Central memory CD8-positive, alpha-beta T cell (primary cell): Measurements from ENCODE around the gene TMEM163.

Source experiments
- ATAC-seq: fragments of 150-1000 bp; cut with Tn5 transposase; replicated peaks from 2 replicates; pipeline ENCODE4 v1.10.0; 2022; ENCODE audit warnings: mild to moderate bottlenecking, moderate FRiP score, moderate number of reproducible peaks; ENCODE audit not compliant: poor library complexity, severe bottlenecking; ENCODE audit errors: extremely low read depth
- DNase-seq, 2 donors: peaks; one replicate each; pipeline ENCODE4 v3.0.0; 2021; ENCODE audit warnings: low spot score in 2 of 2
- H3K27ac Mint-ChIP-seq: one replicate; pipeline ENCODE4 v1.8.0; 2022; ENCODE audit warnings: low read depth, mild to moderate bottlenecking, moderate library complexity, mixed read lengths
- H3K27me3 Mint-ChIP-seq: one replicate; pipeline ENCODE4 v1.8.0; 2022; ENCODE audit warnings: mixed read lengths
- H3K36me3 Mint-ChIP-seq: one replicate; pipeline ENCODE4 v1.8.0; 2022; ENCODE audit warnings: mild to moderate bottlenecking, moderate library complexity, mixed read lengths; ENCODE audit not compliant: insufficient read depth
- H3K4me1 Mint-ChIP-seq: one replicate; pipeline ENCODE4 v1.8.0; 2022; ENCODE audit warnings: mixed read lengths
- H3K4me3 Mint-ChIP-seq: one replicate; pipeline ENCODE4 v1.8.0; 2022; ENCODE audit warnings: mild to moderate bottlenecking, moderate library complexity, mixed read lengths
- H3K9me3 Mint-ChIP-seq: one replicate; pipeline ENCODE4 v1.8.0; 2022; ENCODE audit warnings: mixed read lengths

The TMEM163 gene

GRCh38 chr2:134539981-134540380 lies 178.8 kb downstream of the TMEM163 start:
- Mint-ChIP-seq H3K36me3 (peaks cover 2% of the 10 kb centered on the region), H3K27me3 (peaks cover 13% of the 10 kb centered on the region), H3K4me3 (no peak overlapping the region), H3K27ac (no peak overlapping the region), H3K4me1 (no peaks in the 10 kb centered on the region), H3K9me3 (no peaks in the 10 kb centered on the region)
- ATAC-seq (no peak), DNase-seq (no peak)

GRCh38 chr2:134537702-134538101 lies 181.1 kb downstream of the TMEM163 start:
- DNase-seq (no peak), ATAC-seq (no peak)
- Mint-ChIP-seq H3K27me3 (no peaks in the 10 kb centered on the region), H3K27ac (no peak overlapping the region), H3K4me3 (no peak overlapping the region), H3K9me3 (no peaks in the 10 kb centered on the region), H3K36me3 (peaks cover 2% of the 10 kb centered on the region), H3K4me1 (no peaks in the 10 kb centered on the region)

GRCh38 chr2:134537121-134537520 lies 181.7 kb downstream of the TMEM163 start:
- Mint-ChIP-seq H3K4me3 (no peak overlapping the region), H3K27me3 (no peaks in the 10 kb centered on the region), H3K9me3 (no peaks in the 10 kb centered on the region), H3K4me1 (no peaks in the 10 kb centered on the region), H3K36me3 (peaks cover 2% of the 10 kb centered on the region), H3K27ac (no peak overlapping the region)
- ATAC-seq (no peak), DNase-seq (no peak)

- H3K27me3 Mint-ChIP-seq: no peaks in the 10 kb centered on the region
- no peaks in the 10 kb centered on the region for H3K9me3 Mint-ChIP-seq
- no peak for DNase-seq
- H3K4me3 Mint-ChIP-seq: no peak overlapping the region
- no peak for ATAC-seq
- H3K36me3 Mint-ChIP-seq: no peaks in the 10 kb centered on the region
- H3K4me1 Mint-ChIP-seq: no peaks in the 10 kb centered on the region
- H3K27ac Mint-ChIP-seq: no peak overlapping the region
These were observed 182.5 kb downstream of the TMEM163 start for GRCh38 chr2:134536296-134536695.

- H3K27ac Mint-ChIP-seq: no peak overlapping the region
- ATAC-seq (no peak), DNase-seq (no peak)
- H3K27me3 Mint-ChIP-seq: no peaks in the 10 kb centered on the region
- no peak overlapping the region for H3K4me3 Mint-ChIP-seq
- no peaks in the 10 kb centered on the region for H3K9me3 Mint-ChIP-seq
- no peaks in the 10 kb centered on the region for H3K4me1 Mint-ChIP-seq
- no peaks in the 10 kb centered on the region for H3K36me3 Mint-ChIP-seq
These were observed 186.3 kb downstream of the TMEM163 start for GRCh38 chr2:134532537-134532936.

GRCh38 chr2:134527381-134527780 lies 191.4 kb downstream of the TMEM163 start:
- no peak for ATAC-seq
- Mint-ChIP-seq H3K27ac (no peak overlapping the region), H3K4me1 (no peaks in the 10 kb centered on the region), H3K4me3 (no peak overlapping the region), H3K9me3 (no peaks in the 10 kb centered on the region), H3K27me3 (no peaks in the 10 kb centered on the region), H3K36me3 (no peaks in the 10 kb centered on the region)
- no peak for DNase-seq

- Mint-ChIP-seq H3K27me3 (peaks cover 20% of the 10 kb centered on the region), H3K4me3 (no peak overlapping the region), H3K36me3 (no peaks in the 10 kb centered on the region), H3K27ac (no peak overlapping the region), H3K9me3 (no peaks in the 10 kb centered on the region), H3K4me1 (no peaks in the 10 kb centered on the region)
- no peak for ATAC-seq
- no peak for DNase-seq
These were observed 196.0 kb downstream of the TMEM163 start for GRCh38 chr2:134522496-134523455.

- peaks cover 20% of the 10 kb centered on the region for H3K27me3 Mint-ChIP-seq
- no peaks in the 10 kb centered on the region for H3K4me1 Mint-ChIP-seq
- ATAC-seq (no peak), DNase-seq (no peak)
- peaks cover 2% of the 10 kb centered on the region for H3K36me3 Mint-ChIP-seq
- no peak overlapping the region for H3K4me3 Mint-ChIP-seq
- no peaks in the 10 kb centered on the region for H3K9me3 Mint-ChIP-seq
- no peak overlapping the region for H3K27ac Mint-ChIP-seq
These were observed 200.7 kb downstream of the TMEM163 start for GRCh38 chr2:134518101-134518500.

- no peak for DNase-seq
- no peak for ATAC-seq
- no peak overlapping the region for H3K27ac Mint-ChIP-seq
- no peaks in the 10 kb centered on the region for H3K9me3 Mint-ChIP-seq
- peaks cover 2% of the 10 kb centered on the region for H3K36me3 Mint-ChIP-seq
- H3K4me3 Mint-ChIP-seq: no peak overlapping the region
- H3K4me1 Mint-ChIP-seq: no peaks in the 10 kb centered on the region
- H3K27me3 Mint-ChIP-seq: peaks cover 10% of the 10 kb centered on the region
These were observed 203.7 kb downstream of the TMEM163 start for GRCh38 chr2:134515137-134515536.

- ATAC-seq (no peak), DNase-seq (no peak)
- Mint-ChIP-seq H3K36me3 (peaks cover 2% of the 10 kb centered on the region), H3K9me3 (no peaks in the 10 kb centered on the region), H3K4me1 (no peaks in the 10 kb centered on the region), H3K27me3 (peaks cover 3% of the 10 kb centered on the region), H3K4me3 (no peak overlapping the region), H3K27ac (no peak overlapping the region)
These were observed 205.4 kb downstream of the TMEM163 start for GRCh38 chr2:134513465-134513804.

GRCh38 chr2:134512734-134513464 lies 205.9 kb downstream of the TMEM163 start:
- H3K27ac Mint-ChIP-seq: no peak overlapping the region
- H3K36me3 Mint-ChIP-seq: peaks cover 2% of the 10 kb centered on the region
- ATAC-seq (no peak), DNase-seq (no peak)
- H3K27me3 Mint-ChIP-seq: no peaks in the 10 kb centered on the region
- no peaks in the 10 kb centered on the region for H3K9me3 Mint-ChIP-seq
- H3K4me1 Mint-ChIP-seq: no peaks in the 10 kb centered on the region
- H3K4me3 Mint-ChIP-seq: no peak overlapping the region

GRCh38 chr2:134508391-134508790 lies 210.4 kb downstream of the TMEM163 start:
- H3K9me3 Mint-ChIP-seq: no peaks in the 10 kb centered on the region
- DNase-seq: no peak
- H3K4me1 Mint-ChIP-seq: no peaks in the 10 kb centered on the region
- H3K27ac Mint-ChIP-seq: no peak overlapping the region
- no peak for ATAC-seq
- no peak overlapping the region for H3K4me3 Mint-ChIP-seq
- peaks cover 2% of the 10 kb centered on the region for H3K36me3 Mint-ChIP-seq
- H3K27me3 Mint-ChIP-seq: no peaks in the 10 kb centered on the region

GRCh38 chr2:134507697-134508096 lies 211.1 kb downstream of the TMEM163 start:
- no peak for ATAC-seq
- DNase-seq: no peak
- Mint-ChIP-seq H3K4me1 (no peaks in the 10 kb centered on the region), H3K9me3 (no peaks in the 10 kb centered on the region), H3K27me3 (no peaks in the 10 kb centered on the region), H3K4me3 (no peak overlapping the region), H3K27ac (no peak overlapping the region), H3K36me3 (peaks cover 2% of the 10 kb centered on the region)
